Kidney (tissue), 14 donors: Measurements from ENCODE around the gene LRBA. TPM values are rescaled to one million over a fixed set of nuclear protein-coding genes. Genes with fewer than 3 reads are reported as not detected.

Source experiments
- DNase-seq, 5 donors: peaks; one replicate each; pipeline ENCODE4 v3.0.0-alpha.2; 2013 to 2020
- FAIRE-seq: peaks from 2 replicates; lab custom pipeline; 2012; peaks lifted over from hg19 to GRCh38; lab: Jason Lieb, UNC
- H3K27ac ChIP-seq, 2 donors: one replicate each; pipeline ENCODE4 v1.7.0; 2013; ENCODE audit warnings: low read depth in 2 of 2, low read length in 2 of 2, inconsistent platforms in 1 of 2
- H3K27me3 ChIP-seq: one replicate; pipeline ENCODE4 v1.7.1; 2013; ENCODE audit warnings: low read length, inconsistent platforms; ENCODE audit not compliant: control insufficient read depth, insufficient read depth
- H3K36me3 ChIP-seq, 3 donors: one replicate each; pipeline versions ENCODE4 v1.7.0 to v1.7.1; 2013; ENCODE audit warnings: low read length in 3 of 3, control low read depth in 1 of 3, inconsistent platforms in 1 of 3; ENCODE audit not compliant: insufficient read depth in 3 of 3, control insufficient read depth in 2 of 3
- H3K4me1 ChIP-seq, 3 donors: one replicate each; pipeline versions ENCODE4 v1.7.0 to v1.7.1; 2013; ENCODE audit warnings: low read length in 3 of 3, inconsistent platforms in 1 of 3, low read depth in 1 of 3; ENCODE audit not compliant: control insufficient read depth in 2 of 3, insufficient read depth in 2 of 3
- H3K4me3 ChIP-seq, 3 donors: one replicate each; pipeline versions ENCODE4 v1.7.0 to v1.8.1; 2013; ENCODE audit warnings: low read length in 3 of 3, control low read depth in 1 of 3, inconsistent platforms in 1 of 3
- H3K9ac ChIP-seq, 3 donors: one replicate each; pipeline versions ENCODE4 v1.7.0 to v1.7.1; 2013; ENCODE audit warnings: low read length in 3 of 3, control low read depth in 1 of 3, inconsistent platforms in 1 of 3
- H3K9me3 ChIP-seq, 3 donors: one replicate each; pipeline versions ENCODE4 v1.7.0 to v1.7.1; 2013; ENCODE audit warnings: low read length in 3 of 3, control low read depth in 1 of 3, inconsistent platforms in 1 of 3; ENCODE audit not compliant: control insufficient read depth in 2 of 3, insufficient read depth in 1 of 3
- intact Hi-C: fragments of 100-400 bp; cut with DNase I; formaldehyde crosslinking; loops from one replicate; pipeline ENCODE4 v1.11.1; 2022
- polyA plus RNA-seq: library from polyadenylated mRNA; stranded (reverse); fragments of 350-450 nt; fragmentation: Illumina TruSeq; extraction: RNeasy Lipid Tissue Mini Kit (QIAGEN cat#74804); gene quantifications from one replicate; pipeline ENCODE4 v1.2.3, GENCODE V29; 2014; ENCODE audit warnings: low read depth, low replicate concordance; ENCODE audit not compliant: insufficient read depth
- total RNA-seq: library from RNA; stranded (reverse); fragmentation: NEBNext Ultra II Directional; extraction: Animal tissue kit (Norgen Biotek cat#: 25700); gene quantifications from one replicate; pipeline ENCODE4 v1.2.1, GENCODE V29; 2021
- TF ChIP-seq, protein P1 (sequence below): IDR thresholded peaks from 3 replicates; pipeline ENCODE4 v1.5.1; 2012; ENCODE audit warnings: mild to moderate bottlenecking, moderate library complexity, borderline replicate concordance; ENCODE audit not compliant: insufficient read depth; ENCODE audit errors: extremely low read depth
- donor health status: control.
- donor health status: control.
- donor health status: control.
- donor health status: control.
- donor health status: control.
- donor health status: DM: yes; HTN: yes; CAD: no.
- donor health status: Normal renal cell carcinoma (clear cell type).

The LRBA gene
- total and polyA plus RNA-seq, 2 donors from 2014 or later: 20.3 to 76.7 TPM

DNA sequence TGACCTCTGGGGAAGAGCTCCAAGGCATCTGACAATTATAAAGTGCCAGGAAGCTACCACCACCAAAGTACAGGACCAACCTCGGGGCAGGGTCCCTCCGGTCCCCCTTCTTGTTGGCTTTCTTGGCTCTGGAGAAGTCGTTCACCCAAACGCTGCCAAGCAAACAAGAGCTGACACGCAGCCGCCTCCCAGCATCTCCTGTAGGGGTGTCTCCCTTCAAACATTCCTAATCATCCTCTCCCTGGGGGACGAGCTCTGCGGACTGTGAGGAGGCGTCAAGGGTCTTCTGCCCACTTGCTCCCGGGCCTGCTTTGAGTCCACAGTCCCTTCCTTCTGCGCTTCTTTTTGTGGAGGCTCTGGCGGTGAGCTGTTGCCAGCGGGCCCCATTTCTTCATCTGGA lies 592.0 kb downstream of the LRBA start:
- peaks cover 0 to 2% (median 0%) of the 10 kb centered on the region in 3 donors for H3K36me3 ChIP-seq
- H3K4me3 ChIP-seq: no peak overlapping the region
- DNase-seq: no peak
- no peak overlapping the region for H3K9ac ChIP-seq
- intact Hi-C loops: no loop called here
- FAIRE-seq: no peak
- no peak overlapping the region for H3K27ac ChIP-seq
- H3K9me3 ChIP-seq: no peaks in the 10 kb centered on the region
- TF ChIP-seq, protein P1, sequence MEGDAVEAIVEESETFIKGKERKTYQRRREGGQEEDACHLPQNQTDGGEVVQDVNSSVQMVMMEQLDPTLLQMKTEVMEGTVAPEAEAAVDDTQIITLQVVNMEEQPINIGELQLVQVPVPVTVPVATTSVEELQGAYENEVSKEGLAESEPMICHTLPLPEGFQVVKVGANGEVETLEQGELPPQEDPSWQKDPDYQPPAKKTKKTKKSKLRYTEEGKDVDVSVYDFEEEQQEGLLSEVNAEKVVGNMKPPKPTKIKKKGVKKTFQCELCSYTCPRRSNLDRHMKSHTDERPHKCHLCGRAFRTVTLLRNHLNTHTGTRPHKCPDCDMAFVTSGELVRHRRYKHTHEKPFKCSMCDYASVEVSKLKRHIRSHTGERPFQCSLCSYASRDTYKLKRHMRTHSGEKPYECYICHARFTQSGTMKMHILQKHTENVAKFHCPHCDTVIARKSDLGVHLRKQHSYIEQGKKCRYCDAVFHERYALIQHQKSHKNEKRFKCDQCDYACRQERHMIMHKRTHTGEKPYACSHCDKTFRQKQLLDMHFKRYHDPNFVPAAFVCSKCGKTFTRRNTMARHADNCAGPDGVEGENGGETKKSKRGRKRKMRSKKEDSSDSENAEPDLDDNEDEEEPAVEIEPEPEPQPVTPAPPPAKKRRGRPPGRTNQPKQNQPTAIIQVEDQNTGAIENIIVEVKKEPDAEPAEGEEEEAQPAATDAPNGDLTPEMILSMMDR: no peak
- H3K27me3 ChIP-seq: no peaks in the 10 kb centered on the region
- H3K4me1 ChIP-seq: no peaks in the 10 kb centered on the region

- H3K36me3 ChIP-seq: peaks cover 0 to 2% (median 0%) of the 10 kb centered on the region in 3 donors
- DNase-seq (no peak), FAIRE-seq (no peak)
- H3K4me1 ChIP-seq: no peaks in the 10 kb centered on the region
- H3K9me3 ChIP-seq: no peaks in the 10 kb centered on the region
- H3K4me3 ChIP-seq: no peak overlapping the region
- H3K27ac ChIP-seq: no peak overlapping the region
- TF ChIP-seq, protein P1: no peak
- intact Hi-C loops: no loop called here
- no peak overlapping the region for H3K9ac ChIP-seq
- no peaks in the 10 kb centered on the region for H3K27me3 ChIP-seq
Observed at GRCh38 chr4:150421612-150422011, 593.5 kb downstream of the LRBA start.

DNA sequence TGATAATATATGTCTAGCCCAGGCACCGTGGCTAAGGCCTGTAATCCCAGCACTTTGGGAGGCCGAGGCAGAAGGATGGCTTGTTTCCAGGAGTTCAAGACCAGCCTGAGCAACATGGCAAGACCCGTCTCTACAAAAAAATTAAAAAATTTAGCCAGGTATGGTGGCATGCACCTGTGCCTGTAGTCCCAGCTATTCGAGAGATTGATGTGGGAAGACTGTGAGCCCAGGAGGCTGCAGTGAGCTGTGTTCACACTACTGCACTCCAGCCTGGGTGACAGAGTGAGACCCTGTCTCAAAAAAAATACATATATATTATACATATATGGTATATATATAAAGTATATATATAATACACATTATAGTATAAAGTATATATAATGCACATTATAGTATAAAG lies 595.1 kb downstream of the LRBA start:
- no peaks in the 10 kb centered on the region for H3K27me3 ChIP-seq
- no peak overlapping the region for H3K9ac ChIP-seq
- peaks cover 0 to 2% (median 0%) of the 10 kb centered on the region in 3 donors for H3K36me3 ChIP-seq
- DNase-seq: no peak
- FAIRE-seq: no peak
- no peak overlapping the region for H3K4me3 ChIP-seq
- no peaks in the 10 kb centered on the region for H3K4me1 ChIP-seq
- TF ChIP-seq, protein P1: no peak
- intact Hi-C loops: no loop called here
- no peak overlapping the region for H3K27ac ChIP-seq
- no peaks in the 10 kb centered on the region for H3K9me3 ChIP-seq
